ENCODE data around the gene DPYD. TPM values are rescaled to one million over a fixed set of nuclear protein-coding genes. Genes with fewer than 3 reads are reported as not detected.

DPYD gene
- total RNA-seq, 2 donors from 2014 or later = 9.2 to 17.5 TPM

- Mint-ChIP-seq H3K9me3 (no peaks in the 10 kb centered on the region), H3K4me1 (peaks cover 8% of the 10 kb centered on the region), H3K36me3 (ENCODE audit: low read depth) (no peaks in the 10 kb centered on the region), H3K4me3 (no peak overlapping the region), H3K27ac (no peak overlapping the region), H3K27me3 (ENCODE audit: insufficient read depth) (no peaks in the 10 kb centered on the region)
- DNase-seq = peak; percentile 54
- Histone ChIP-seq H3K4me1 (ENCODE audit: control insufficient read depth, insufficient read depth, low read length) (peaks cover 3% of the 10 kb centered on the region), H3K4me3 (ENCODE audit: low read length) (no peak overlapping the region), H3K27me3 (ENCODE audit: control insufficient read depth, insufficient read depth, low read length, poor library complexity, severe bottlenecking) (no peaks in the 10 kb centered on the region), H3K9me3 (ENCODE audit: control insufficient read depth, low read length) (no peaks in the 10 kb centered on the region), H3K36me3 (ENCODE audit: control insufficient read depth, insufficient read depth, low read length) (no peaks in the 10 kb centered on the region), H3K27ac (ENCODE audit: low read depth, low read length) (no peak overlapping the region), H3K9ac (ENCODE audit: extremely low read depth, low read length, poor library complexity, severe bottlenecking) (no peak overlapping the region)
- no peak for TF ChIP-seq CTCF (conservative IDR thresholded peaks at IDR 0.05)
- 89% methylated on average over 1 of the region's 1 CpG; no CpG with 5 or more reads in 1 of the 2 experiments for WGBS, 2 experiments (ENCODE audit: insufficient coverage in 1 of 2, insufficient read length in 1 of 2)
Observed at GRCh38 chr1:97740891-97741290, 179.9 kb downstream of the DPYD start.

- no peaks in the 10 kb centered on the region for H3K9me3 ChIP-seq (ENCODE audit: control insufficient read depth, low read length)
- no peak overlapping the region for H3K27ac ChIP-seq (ENCODE audit: low read depth, low read length)
- H3K27me3 ChIP-seq (ENCODE audit: control insufficient read depth, insufficient read depth, low read length, poor library complexity, severe bottlenecking) = no peaks in the 10 kb centered on the region
- Mint-ChIP-seq H3K27me3 (ENCODE audit: insufficient read depth) (no peaks in the 10 kb centered on the region), H3K4me1 (peaks cover 8% of the 10 kb centered on the region), H3K9me3 (no peaks in the 10 kb centered on the region), H3K27ac (no peak overlapping the region), H3K36me3 (ENCODE audit: low read depth) (no peaks in the 10 kb centered on the region), H3K4me3 (no peak overlapping the region)
- 85% methylated on average over 2 of the region's 2 CpGs; no CpG with 5 or more reads in 1 of the 2 experiments for WGBS, 2 experiments (ENCODE audit: insufficient coverage in 1 of 2, insufficient read length in 1 of 2)
- no peaks in the 10 kb centered on the region for H3K36me3 ChIP-seq (ENCODE audit: control insufficient read depth, insufficient read depth, low read length)
- no peak for DNase-seq
- no peak for TF ChIP-seq CTCF (conservative IDR thresholded peaks at IDR 0.05)
- H3K4me1 ChIP-seq (ENCODE audit: control insufficient read depth, insufficient read depth, low read length) = peaks cover 3% of the 10 kb centered on the region
- no peak overlapping the region for H3K9ac ChIP-seq (ENCODE audit: extremely low read depth, low read length, poor library complexity, severe bottlenecking)
- no peak overlapping the region for H3K4me3 ChIP-seq (ENCODE audit: low read length)
Observed at GRCh38 chr1:97739596-97740103, 181.2 kb downstream of the DPYD start.

GRCh38 chr1:97738270-97738669 lies 182.6 kb downstream of the DPYD start:
- H3K27me3 ChIP-seq (ENCODE audit: control insufficient read depth, insufficient read depth, low read length, poor library complexity, severe bottlenecking) = no peaks in the 10 kb centered on the region
- Mint-ChIP-seq H3K27me3 (ENCODE audit: insufficient read depth) (no peaks in the 10 kb centered on the region), H3K4me3 (no peak overlapping the region), H3K36me3 (ENCODE audit: low read depth) (no peaks in the 10 kb centered on the region), H3K4me1 (peaks cover 8% of the 10 kb centered on the region), H3K9me3 (no peaks in the 10 kb centered on the region), H3K27ac (no peak overlapping the region)
- H3K9me3 ChIP-seq (ENCODE audit: control insufficient read depth, low read length) = no peaks in the 10 kb centered on the region
- H3K27ac ChIP-seq (ENCODE audit: low read depth, low read length) = no peak overlapping the region
- H3K4me3 ChIP-seq (ENCODE audit: low read length) = no peak overlapping the region
- 80 to 89% methylated on average over 1 to 3 of the region's 3 CpGs for WGBS, 2 experiments (ENCODE audit: insufficient coverage in 1 of 2, insufficient read length in 1 of 2)
- DNase-seq = no peak
- H3K9ac ChIP-seq (ENCODE audit: extremely low read depth, low read length, poor library complexity, severe bottlenecking) = no peak overlapping the region
- TF ChIP-seq CTCF (conservative IDR thresholded peaks at IDR 0.05) = no peak
- no peaks in the 10 kb centered on the region for H3K36me3 ChIP-seq (ENCODE audit: control insufficient read depth, insufficient read depth, low read length)
- H3K4me1 ChIP-seq (ENCODE audit: control insufficient read depth, insufficient read depth, low read length) = peaks cover 3% of the 10 kb centered on the region

All from endodermal cell (in vitro differentiated cells).